BJ (cell line): ENCODE results near the gene PIP4K2A. TPM values are rescaled to one million over a fixed set of nuclear protein-coding genes. Genes with fewer than 3 reads are reported as not detected.

ENCODE experiments used
- CTCF ChIA-PET: fragments of 350-600 bp; formaldehyde crosslinking; extraction: SDS; loops from one replicate; lab custom pipeline; 2021; ENCODE audit warnings: antibody characterized with exemption, inconsistent platforms; lab: Yijun Ruan, JAX
- POLR2A ChIA-PET: fragments of 300-600 bp; sonication (Branson Sonifier 250); formaldehyde crosslinking; extraction: SDS; loops from one replicate; lab custom pipeline; 2021; ENCODE audit warnings: antibody characterized with exemption; lab: Charles Lee
- DNase-seq: peaks from one replicate; pipeline ENCODE4 v3.0.0-alpha.2; 2011; ENCODE audit warnings: low read depth
- H3K27me3 ChIP-seq: 2 replicates; pipeline ENCODE4 v1.6.0; 2011; ENCODE audit warnings: low read length; ENCODE audit not compliant: control insufficient read depth, insufficient read depth
- H3K36me3 ChIP-seq: 2 replicates; pipeline ENCODE4 v1.5.1; 2011; ENCODE audit warnings: low read length; ENCODE audit not compliant: control insufficient read depth, insufficient read depth
- H3K4me3 ChIP-seq: 2 replicates; pipeline ENCODE4 v1.5.1; 2011; ENCODE audit warnings: low read depth, mild to moderate bottlenecking, control low read depth, low read length
- CTCF ChIP-seq: IDR thresholded peaks from 2 replicates; pipeline ENCODE4 v1.5.1; 2011; ENCODE audit warnings: low read depth, mild to moderate bottlenecking, control low read depth, inconsistent platforms, low read length, moderate library complexity; ENCODE audit not compliant: insufficient read depth
- polyA plus RNA-seq: library from polyadenylated mRNA; depleted of rRNA; stranded (reverse); fragments of >200 nt; gene quantifications from 2 replicates; pipeline ENCODE4 v1.2.3, GENCODE V29; 2011

PIP4K2A gene
- polyA plus RNA-seq, 1 experiment = 17.3 TPM

- H3K4me3 ChIP-seq = no peak overlapping the region
- CTCF ChIA-PET = no interaction called here
- POLR2A ChIA-PET = no interaction called here
- no peaks in the 10 kb centered on the region for H3K27me3 ChIP-seq
- no peak for TF ChIP-seq CTCF
- no peak for DNase-seq
- no peaks in the 10 kb centered on the region for H3K36me3 ChIP-seq
Observed at GRCh38 chr10:22690614-22691431, 23.6 kb downstream of the PIP4K2A start.

GRCh38 chr10:22690158-22690557 lies 24.2 kb downstream of the PIP4K2A start:
- ChIA-PET POLR2A (no interaction called here), CTCF (no interaction called here)
- no peak for TF ChIP-seq CTCF

GRCh38 chr10:22686347-22686746 lies 28.0 kb downstream of the PIP4K2A start:
- no peaks in the 10 kb centered on the region for H3K36me3 ChIP-seq
- H3K4me3 ChIP-seq = no peak overlapping the region
- H3K27me3 ChIP-seq = no peaks in the 10 kb centered on the region
- POLR2A ChIA-PET = no interaction called here
- no peak for TF ChIP-seq CTCF
- CTCF ChIA-PET = no interaction called here
- DNase-seq = no peak

More at GRCh38 chr10:22690158-22690557, 24.2 kb downstream of the PIP4K2A start:
- Histone ChIP-seq H3K4me3 (no peak overlapping the region), H3K27me3 (no peaks in the 10 kb centered on the region), H3K36me3 (no peaks in the 10 kb centered on the region)
- DNase-seq = no peak

GRCh38 chr10:22685926-22686325 lies 28.5 kb downstream of the PIP4K2A start:
- no peak for DNase-seq
- POLR2A ChIA-PET = no interaction called here
- no peak for TF ChIP-seq CTCF
- H3K27me3 ChIP-seq = no peaks in the 10 kb centered on the region
- H3K4me3 ChIP-seq = no peak overlapping the region
- H3K36me3 ChIP-seq = no peaks in the 10 kb centered on the region
- CTCF ChIA-PET = no interaction called here

- DNase-seq = no peak
- CTCF ChIA-PET = interaction anchor here (1.0 kb wide), 1 partner anchor 13 kb away, joined by 5 read pairs; no protein-coding TSS in a partner anchor
- Histone ChIP-seq H3K4me3 (no peak overlapping the region), H3K27me3 (no peaks in the 10 kb centered on the region), H3K36me3 (no peaks in the 10 kb centered on the region)
- POLR2A ChIA-PET = no interaction called here
- no peak for TF ChIP-seq CTCF
Observed at GRCh38 chr10:22684699-22685098, 29.7 kb downstream of the PIP4K2A start.
